Bronchus fibroblast of lung (primary cell): ENCODE data around the gene ANO8. TPM values are rescaled to one million over a fixed set of nuclear protein-coding genes. Genes with fewer than 3 reads are reported as not detected.

ENCODE experiments used
- total RNA-seq: library from RNA; depleted of rRNA; stranded (reverse); fragments of >200 nt; gene quantifications from 2 replicates; pipeline ENCODE4 v1.2.3, GENCODE V29; 2015

Gene ANO8, protein sequence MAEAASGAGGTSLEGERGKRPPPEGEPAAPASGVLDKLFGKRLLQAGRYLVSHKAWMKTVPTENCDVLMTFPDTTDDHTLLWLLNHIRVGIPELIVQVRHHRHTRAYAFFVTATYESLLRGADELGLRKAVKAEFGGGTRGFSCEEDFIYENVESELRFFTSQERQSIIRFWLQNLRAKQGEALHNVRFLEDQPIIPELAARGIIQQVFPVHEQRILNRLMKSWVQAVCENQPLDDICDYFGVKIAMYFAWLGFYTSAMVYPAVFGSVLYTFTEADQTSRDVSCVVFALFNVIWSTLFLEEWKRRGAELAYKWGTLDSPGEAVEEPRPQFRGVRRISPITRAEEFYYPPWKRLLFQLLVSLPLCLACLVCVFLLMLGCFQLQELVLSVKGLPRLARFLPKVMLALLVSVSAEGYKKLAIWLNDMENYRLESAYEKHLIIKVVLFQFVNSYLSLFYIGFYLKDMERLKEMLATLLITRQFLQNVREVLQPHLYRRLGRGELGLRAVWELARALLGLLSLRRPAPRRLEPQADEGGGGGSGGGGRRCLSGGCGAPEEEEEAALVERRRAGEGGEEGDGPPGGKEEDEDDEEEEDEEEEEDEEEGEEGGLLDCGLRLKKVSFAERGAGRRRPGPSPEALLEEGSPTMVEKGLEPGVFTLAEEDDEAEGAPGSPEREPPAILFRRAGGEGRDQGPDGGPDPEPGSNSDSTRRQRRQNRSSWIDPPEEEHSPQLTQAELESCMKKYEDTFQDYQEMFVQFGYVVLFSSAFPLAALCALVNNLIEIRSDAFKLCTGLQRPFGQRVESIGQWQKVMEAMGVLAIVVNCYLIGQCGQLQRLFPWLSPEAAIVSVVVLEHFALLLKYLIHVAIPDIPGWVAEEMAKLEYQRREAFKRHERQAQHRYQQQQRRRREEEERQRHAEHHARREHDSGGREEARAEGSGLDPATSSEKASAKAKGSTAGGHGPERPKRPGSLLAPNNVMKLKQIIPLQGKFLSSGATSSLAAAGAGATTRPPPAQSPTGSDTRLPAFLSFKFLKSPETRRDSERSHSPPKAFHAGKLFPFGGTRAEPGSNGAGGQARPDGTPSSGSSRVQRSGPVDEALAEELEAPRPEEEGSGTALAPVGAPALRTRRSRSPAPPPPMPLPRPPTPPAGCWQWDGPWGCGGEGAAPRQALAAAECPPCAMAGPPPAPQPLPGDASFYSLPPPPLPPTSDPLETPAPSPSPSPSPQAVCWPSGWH
- 5.2 and 5.5 TPM in 2 replicates for total RNA-seq

DNA sequence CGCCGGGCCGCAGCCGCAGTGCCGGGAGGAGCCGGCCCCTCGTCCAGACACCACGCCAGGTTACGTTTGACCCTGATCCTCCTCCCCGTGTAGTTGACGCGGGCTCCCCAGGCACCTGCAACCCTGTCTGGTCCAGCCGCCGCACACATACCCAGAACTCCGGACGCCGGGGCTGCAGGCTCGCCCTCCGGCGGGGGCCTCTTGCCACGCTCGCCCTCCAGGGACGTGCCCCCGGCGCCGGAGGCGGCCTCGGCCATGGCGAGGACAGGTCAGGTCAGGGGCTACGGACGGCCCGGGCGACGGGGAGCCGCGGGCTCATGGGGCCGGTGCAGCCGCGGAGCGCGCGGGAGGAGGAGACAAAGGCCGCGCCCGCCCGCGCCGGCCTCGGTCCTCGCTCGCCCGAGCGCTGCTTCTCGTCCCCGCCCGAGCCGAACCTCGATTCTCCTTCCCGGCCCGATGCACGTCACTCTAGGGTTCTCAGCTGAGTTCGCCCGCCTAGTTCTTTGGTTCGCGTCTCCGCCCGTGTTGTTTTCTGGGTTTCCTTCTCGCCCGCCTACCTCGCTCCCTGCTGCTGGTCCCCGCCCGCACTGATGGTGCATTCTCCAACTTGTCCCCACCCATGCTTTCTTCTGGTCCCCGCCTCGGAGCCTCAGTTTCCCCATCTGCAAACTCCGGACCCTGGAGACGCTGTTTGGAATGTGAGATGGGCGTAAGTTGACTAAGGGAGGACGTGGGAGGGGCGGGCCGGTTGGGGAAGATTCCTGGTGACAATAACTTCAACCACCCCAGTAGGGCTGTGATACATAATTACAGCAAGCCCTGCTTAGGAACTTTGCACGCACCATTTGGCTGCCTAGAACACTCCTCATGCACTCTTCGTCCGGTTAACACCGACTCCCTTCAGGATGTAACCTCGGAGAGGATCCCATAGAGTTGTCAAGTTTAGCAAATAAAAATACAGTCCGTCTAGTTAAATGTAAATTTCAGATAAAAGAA, at the start of gene ANO8:
Gene ANO8, minus strand, starts transcription at position 442 of the 996 bp plus-strand sequence. Its CDS starts 185 bp downstream, at position 257.

DNA sequence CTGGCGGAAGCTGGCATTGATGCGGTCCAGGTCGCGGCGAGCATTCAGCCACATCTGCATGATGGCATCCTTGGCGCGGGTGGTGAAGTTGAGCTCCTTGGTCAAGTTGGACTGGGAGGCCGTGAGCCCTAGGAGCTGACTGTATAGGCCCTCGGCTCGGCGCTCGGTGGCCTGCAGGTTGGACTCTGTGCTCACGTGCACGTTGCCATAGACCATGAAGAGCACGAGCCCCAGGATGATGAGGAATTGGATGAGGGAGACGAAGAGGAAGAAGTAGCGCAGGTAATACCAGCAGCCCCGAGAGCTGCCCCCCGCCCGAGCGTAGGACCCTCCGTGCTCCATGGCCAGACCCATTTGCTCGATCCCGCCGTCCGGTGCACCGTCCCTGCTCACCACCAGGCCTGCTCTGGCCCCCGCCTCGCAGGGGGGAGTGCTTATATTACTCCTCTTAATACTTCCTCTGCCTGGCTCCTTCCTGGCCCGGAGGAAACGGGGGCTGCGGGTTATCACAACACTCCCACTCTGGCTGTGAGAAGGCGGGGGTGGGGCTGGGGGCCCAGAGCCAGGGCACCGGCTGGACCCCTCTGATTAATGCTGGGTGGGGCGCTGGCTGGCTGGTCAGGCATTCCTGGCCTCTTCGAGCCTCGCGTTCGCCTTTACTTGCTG, 42.4 kb upstream of the ANO8 start, which contains the start of gene PLVAP:
Gene PLVAP, minus strand, starts transcription at position 408 of the 666 bp plus-strand sequence. Its CDS starts 54 bp downstream, at position 354.

DNA sequence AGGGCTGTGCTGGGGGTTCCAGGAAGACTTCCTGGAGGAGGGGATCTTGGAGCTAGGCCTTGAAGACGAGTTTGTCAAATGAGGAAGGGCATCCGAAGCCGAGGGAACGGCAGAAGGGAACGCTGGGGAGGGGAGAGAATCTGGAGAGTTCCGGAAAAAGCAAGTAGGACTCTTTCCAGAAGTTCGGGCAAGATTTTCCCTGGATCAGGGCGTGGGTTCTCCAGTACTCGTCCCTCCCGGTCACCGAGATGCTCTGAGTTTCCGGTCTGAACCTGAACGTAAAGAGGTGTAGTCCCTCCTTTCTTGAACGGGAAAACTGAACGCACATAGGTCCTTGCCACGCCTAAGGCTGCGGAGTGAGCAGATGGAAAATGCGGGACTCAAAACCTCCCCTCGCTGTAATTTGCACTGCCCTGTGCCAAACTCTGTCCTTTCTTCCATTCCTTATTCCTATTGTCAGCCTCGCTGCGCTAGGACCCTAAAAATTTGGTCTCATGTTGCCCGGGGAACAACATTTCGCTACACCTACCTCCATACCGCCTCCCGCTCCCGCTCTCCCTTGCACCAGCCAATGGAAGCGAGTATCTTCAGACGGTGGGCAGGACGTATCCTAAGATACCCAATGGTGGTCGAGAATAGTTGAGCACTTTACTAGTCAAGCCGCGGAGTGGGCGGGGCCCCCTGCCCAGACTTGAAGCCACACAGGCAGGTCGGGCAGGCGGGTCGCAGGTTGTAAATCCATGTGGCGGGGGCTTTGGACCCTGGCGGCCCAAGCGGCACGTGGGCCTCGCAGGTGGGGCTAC, 2.4 kb upstream of the ANO8 start, which contains the start of gene GTPBP3:
Gene GTPBP3, plus strand, starts transcription at position 682 of the 803 bp plus-strand sequence. Its CDS starts 59 bp downstream, at position 741.

DNA sequence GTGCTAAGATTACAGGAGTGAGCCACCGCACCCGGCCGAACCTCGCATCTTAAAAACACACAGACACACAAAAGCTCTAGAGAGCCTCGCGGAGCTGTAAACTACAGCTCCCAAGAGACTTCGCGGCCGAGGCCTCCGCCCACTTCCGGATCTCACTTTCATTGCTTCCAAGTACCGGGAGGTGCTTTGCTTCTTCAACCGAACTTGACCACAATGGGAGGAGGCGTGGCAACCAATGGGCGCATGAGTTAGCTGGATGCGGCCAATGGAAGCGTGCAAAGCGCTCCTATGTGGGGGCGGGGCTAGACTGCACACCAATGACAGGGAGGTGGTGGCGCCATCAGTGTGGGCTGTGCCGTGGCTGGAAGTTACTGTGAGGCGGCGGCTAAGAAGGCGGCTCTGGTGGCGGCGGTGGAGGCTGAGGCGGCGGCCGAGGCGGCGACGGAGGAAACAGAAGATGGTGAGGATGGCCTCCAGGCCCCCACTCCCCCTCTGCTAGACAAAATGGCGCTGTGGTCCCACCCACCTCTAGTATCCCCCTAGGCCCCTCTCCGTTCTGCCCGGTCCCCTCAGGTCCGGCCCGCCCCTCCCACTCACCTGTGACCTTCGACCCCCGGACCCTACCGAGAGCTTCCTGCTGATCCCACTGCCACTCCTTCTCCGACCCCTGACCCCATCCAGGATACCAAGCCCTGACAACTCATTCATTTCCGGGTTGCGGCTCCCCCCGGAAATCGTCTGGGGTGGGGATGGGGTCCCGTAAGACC, 25.3 kb downstream of the ANO8 start, which contains the start of gene DDA1:
Gene DDA1, plus strand, starts transcription at position 366 of the 767 bp plus-strand sequence. Its CDS starts 92 bp downstream, at position 458.

DNA sequence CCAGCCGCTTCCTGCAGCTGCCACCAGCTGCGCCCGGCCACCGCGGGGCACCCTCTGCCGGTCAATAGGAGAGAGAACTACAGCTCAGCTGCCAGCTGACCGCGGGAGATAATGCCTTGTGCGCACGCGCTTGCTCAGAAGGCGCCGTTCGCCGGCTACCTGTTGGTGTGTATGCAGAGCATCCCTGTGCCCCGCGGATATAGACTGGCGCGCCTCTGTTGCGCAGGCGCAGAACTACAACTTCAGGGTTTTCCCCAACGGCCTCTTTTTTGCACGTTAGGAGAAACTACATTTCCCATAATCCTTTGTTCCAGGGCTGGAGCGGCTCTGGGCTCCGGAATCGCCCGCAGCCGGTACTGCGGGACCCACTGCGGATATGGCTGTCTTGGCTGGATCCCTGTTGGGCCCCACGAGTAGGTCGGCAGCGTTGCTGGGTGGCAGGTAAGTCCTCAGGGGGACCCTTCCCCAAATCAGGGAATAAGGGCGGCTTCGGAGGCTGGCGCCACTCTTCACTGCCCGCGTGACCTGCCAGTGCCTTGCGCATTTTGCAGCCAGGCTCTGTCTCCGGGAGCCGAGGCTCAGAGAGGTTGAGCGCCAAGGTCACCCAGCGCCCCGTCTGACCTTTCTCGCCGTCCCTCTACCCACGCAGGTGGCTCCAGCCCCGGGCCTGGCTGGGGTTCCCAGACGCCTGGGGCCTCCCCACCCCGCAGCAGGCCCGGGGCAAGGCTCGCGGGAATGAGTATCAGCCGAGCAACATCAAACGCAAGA, 29.0 kb downstream of the ANO8 start, which contains the start of gene MRPL34:
Gene MRPL34, plus strand, starts transcription at position 356 of the 768 bp plus-strand sequence. Its CDS starts 21 bp downstream, at position 377.

DNA sequence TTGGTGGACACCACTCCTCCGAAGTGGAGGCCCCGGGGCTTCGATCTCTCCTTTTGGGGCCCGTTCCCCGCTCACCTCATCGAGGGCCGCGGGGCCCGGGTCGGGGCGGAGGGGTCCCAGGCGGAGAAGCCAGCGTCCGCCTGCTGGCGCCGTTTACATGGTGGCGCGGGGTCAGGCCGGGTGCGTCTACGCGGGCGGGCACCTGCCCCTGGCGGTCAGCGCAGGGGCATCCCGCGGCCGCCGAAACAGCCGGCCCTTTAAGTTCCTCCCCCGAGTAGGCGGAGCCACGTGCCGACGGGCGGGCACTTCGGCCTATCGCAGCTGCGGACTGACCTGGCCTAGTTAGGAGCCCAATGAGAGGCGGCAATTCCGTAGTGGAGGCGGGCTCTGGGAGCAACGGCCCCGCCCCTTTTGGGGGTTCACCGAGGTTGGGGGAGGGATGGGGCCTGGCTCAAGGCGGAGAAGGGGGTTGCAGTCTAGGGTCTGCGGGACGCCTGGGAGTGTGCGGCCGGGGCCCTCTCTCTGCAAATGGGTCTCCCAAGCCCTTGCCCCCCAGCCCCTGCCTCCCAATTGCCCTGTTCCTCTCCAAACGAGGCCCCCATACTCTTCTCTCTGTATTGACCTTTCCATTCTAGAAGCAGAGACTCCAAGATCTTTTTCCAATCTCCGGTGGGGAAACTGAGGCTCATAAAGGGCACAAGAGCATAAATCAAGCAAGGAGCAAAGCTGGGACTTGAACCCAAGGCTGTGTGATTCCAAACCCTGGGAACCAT, 31.3 kb downstream of the ANO8 start, which contains the start of gene ABHD8:
Gene ABHD8, minus strand, starts transcription at position 259 of the 773 bp plus-strand sequence. CDS start 1,809 bp downstream, outside the sequence.

DNA sequence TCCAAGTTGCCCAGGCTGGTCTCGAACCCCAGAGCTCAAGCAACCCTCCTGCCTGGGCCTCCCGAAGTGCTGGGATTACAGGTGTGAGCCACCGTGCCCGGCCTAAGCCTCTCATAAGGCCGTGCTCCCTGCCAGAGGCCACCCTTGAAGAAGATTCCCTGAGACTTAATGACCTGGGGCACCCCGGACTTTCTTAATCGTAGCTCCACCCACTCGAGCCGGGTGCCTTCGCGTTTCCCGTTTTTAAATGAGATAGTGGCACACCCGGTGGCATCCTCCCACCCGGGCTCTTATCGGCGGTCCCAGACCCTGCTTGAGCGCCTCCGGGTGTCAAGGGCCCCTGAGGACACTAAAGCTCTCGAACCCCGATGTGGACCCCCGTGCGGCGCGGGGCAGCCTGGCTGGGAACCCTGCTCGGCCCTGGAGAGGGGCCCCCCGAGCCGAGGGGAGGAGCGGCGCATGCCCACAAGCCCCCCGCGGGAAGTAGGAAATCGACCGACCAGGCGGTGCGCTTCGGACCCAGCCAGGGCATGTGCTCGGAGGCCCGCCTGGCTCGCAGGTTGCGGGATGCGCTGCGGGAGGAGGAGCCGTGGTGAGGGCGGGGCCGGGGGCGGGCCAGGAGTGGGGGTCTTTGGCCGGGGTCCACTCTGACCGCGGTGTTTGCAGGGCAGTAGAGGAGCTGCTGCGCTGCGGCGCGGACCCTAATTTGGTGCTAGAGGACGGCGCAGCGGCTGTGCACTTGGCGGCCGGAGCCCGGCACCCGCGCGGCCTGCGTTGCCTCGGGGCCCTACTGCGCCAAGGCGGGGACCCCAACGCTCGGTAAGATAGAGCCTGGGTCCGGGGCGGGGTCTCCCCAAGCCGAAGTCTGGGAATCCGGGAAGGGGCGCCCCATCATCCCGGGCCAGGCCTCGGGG, 53.0 kb downstream of the ANO8 start, which contains the start of gene ANKLE1:
Gene ANKLE1, plus strand, starts transcription at position 511 of the 914 bp plus-strand sequence. Its CDS starts 20 bp downstream, at position 531.

Other genes with a start within 250 kb of the ANO8 start
- 21.0 and 28.1 TPM in 2 replicates for gene USE1, start 119.5 kb downstream of the ANO8 start, total RNA-seq
- 4.7 and 5.1 TPM in 2 replicates for gene OCEL1, start 108.6 kb downstream of the ANO8 start, total RNA-seq
- gene NR2F6, start 88.9 kb downstream of the ANO8 start, total RNA-seq = 58.7 and 66.7 TPM in 2 replicates
- gene USHBP1, start 70.1 kb downstream of the ANO8 start, total RNA-seq = not detected in 2 replicates
- 114 and 121 TPM in 2 replicates for gene BABAM1, start 67.4 kb downstream of the ANO8 start, total RNA-seq
- 1.5 TPM in 2 replicates for gene ANKLE1, start 53.0 kb downstream of the ANO8 start, total RNA-seq
- 16.5 and 18.3 TPM in 2 replicates for gene ABHD8, start 31.4 kb downstream of the ANO8 start, total RNA-seq
- 94.0 and 119 TPM in 2 replicates for gene MRPL34, start 29.0 kb downstream of the ANO8 start, total RNA-seq
- 30.3 and 41.0 TPM in 2 replicates for gene DDA1, start 25.3 kb downstream of the ANO8 start, total RNA-seq
- 13.7 and 16.3 TPM in 2 replicates for gene GTPBP3, start 2.7 kb upstream of the ANO8 start, total RNA-seq
- gene PLVAP, start 42.5 kb upstream of the ANO8 start, total RNA-seq = not detected in 2 replicates
- gene CCDC194, start 59.3 kb upstream of the ANO8 start, total RNA-seq = not detected in 2 replicates
- 1.6 TPM in 1 of 2 replicates, not detected in the other for gene BST2, start 70.8 kb upstream of the ANO8 start, total RNA-seq
- gene MVB12A, start 85.2 kb upstream of the ANO8 start, total RNA-seq = 101 and 106 TPM in 2 replicates
- gene TMEM221, start 113.8 kb upstream of the ANO8 start, total RNA-seq = under 0.01 TPM in 1 of 2 replicates, not detected in the other
- gene NXNL1, start 126.1 kb upstream of the ANO8 start, total RNA-seq = not detected in 2 replicates
- gene SLC27A1, start 135.7 kb upstream of the ANO8 start, total RNA-seq = 8.6 and 9.8 TPM in 2 replicates
- 84.2 and 96.3 TPM in 2 replicates for gene PGLS, start 176.8 kb upstream of the ANO8 start, total RNA-seq
- 147 and 158 TPM in 2 replicates for gene COLGALT1, start 220.8 kb upstream of the ANO8 start, total RNA-seq